ENCODE data around the gene CADM4.
"Not testable (repeated sequence)": the region's sequence is repeated elsewhere in the genome, so short reads cannot be mapped to it uniquely, and the experiment has no call there.

Gene CADM4

GRCh38 chr19:43639519-43640423, at the start of gene CADM4:
CADM4 (minus strand) TSS chr19:43639850; CDS start chr19:43639790, 60 bp downstream.
- no peak for DNase-seq

DNA sequence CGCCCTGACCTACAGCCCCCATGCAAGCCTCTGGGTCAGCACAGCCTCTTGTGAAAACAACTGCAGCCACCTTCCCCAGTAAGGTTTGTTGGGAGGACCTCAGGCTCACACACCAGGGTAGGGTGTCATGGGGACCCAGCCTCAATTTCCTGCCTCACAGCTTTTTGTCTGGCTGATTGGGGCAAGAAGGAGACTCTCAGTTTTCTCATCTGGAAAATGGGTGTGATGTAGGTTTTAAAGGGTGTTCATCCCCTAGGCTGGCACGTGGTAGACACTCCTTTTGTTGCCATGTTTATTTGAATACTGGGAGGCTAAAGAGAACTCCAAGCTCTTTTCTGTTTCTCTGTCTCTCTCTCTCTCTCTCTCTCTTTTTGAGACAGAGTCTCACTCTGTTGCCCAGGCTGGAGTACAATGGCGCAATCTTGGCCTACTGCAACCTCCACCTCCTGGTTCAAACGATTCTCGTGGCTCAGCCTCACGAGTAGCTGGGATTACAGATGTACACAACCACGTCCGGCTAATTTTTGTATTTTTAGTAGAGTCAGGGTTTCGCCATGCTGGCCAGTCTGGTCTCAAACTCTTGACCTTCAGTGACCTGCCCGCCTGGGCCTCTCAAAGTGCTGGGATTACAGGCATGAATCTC, 48.5 kb upstream of the CADM4 start:
- no peak for DNase-seq

GRCh38 chr19:43687660-43687997, 48.0 kb upstream of the CADM4 start:
- no peak for DNase-seq

DNA sequence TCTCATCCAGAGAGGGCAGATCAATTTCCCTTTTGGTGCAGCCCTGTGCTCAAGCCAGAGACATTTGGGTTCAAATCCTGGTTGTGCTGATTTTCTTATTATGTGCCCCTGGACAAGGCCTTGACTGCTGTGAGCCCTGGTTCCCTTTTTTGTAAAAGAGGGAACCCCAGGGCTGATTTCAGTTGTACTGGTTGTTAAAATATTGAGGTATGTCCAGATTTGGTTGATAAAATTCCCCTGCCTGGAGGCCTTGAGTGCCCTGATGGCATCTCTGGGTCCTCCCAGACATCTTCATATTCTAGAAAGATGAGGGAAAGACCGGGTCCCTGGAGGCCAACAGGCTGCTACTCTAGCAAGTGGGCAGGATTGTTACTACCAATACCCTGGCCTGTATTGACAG, 44.7 kb upstream of the CADM4 start:
- DNase-seq = no peak

- DNase-seq = no peak
Observed at GRCh38 chr19:43683905-43684304, 44.3 kb upstream of the CADM4 start.

DNA sequence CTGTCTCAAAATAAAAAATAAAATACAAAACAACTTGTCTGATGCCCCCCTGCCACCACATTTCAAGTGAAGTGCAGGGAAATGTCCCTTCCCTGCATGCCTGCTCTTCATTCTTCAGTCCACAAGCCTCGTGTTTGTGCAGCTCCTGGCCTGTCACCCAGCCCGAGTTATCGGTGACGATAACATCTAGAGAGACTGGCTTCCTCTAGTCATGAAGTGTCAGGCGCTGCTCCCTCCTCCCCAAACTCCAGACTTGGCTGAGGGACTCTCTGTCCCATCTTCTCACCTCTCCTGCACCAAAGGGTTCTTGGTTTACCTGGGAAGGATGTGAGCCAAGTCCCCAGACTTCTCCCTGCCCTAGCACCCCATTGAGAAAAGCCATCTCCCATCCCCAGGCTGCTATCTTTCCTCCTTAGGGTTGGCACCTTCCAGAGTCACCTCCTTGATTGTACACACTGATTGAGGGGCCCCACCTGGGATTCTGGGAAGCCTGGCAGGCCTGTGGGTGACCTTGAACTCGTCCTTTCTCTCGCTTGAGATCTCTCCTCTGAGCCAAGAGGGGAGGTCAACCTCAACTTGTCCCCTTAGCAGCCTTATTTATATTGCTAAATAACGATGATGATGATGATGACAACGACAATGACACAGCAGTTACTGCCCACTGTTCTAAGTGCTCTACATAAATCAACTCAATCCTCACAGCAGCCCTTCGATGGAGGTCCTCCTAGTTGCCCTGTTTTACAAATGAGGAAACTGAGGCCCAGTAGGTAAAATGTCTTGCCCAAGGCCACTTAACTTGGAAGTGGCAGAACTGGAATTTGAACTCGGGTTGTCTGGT, 43.4 kb upstream of the CADM4 start:
- no peak for DNase-seq

GRCh38 chr19:43682269-43682668, 42.6 kb upstream of the CADM4 start:
- not testable (repeated sequence) for DNase-seq

DNA sequence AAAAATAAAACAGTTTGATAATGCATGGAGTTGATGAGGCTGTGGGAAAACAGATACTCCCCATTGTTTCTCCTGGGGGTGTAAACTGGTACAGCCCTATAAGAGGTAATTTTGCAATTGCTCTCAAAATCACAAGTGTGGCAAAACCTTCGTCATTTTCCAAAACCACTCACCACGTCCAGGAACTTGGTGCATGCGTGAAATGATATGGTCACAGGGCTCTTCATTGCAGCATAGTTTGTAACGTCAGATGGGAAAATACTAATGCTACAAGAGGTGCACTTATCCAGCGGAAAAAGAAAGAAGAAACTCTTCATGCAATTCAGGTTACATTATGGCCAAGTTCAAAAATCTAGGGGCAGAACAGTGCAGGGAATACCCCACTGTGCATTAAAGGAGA, 42.2 kb upstream of the CADM4 start:
- DNase-seq = no peak

DNA sequence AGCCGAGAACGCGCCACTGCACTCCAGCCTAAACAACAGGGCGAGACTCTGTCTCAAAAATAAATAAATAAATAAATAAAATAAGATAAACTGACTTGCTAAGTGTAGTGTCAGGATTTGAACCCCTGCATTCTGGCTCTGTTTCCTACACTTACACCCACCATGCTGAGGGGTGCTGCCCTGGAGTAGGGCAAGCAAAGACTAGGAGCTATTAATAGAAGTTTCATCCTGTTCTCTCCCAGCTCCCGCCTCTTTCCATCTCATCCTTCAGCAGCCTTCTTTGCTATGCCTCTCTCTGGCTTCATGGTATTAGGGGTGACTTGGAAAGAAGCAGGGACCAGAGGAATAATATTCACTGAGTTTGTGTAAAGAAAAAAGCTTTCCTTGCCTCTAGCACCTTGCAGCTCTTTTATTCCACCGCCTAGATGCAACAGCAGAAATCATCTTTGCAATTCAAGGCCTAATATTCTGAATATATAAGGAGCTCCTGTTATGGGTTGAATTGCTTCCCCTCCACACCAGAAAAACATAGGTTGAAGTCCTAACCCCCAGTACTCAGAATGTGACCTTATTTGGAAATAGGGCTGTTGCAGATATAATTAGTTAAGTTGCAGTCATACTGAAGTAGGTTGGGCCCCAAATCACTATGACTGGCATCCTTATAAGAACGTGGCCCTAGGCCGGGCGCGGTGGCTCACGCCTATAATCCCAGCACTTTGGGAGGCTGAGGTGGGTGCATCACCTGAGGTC, 39.0 kb upstream of the CADM4 start:
- no peak for DNase-seq

DNA sequence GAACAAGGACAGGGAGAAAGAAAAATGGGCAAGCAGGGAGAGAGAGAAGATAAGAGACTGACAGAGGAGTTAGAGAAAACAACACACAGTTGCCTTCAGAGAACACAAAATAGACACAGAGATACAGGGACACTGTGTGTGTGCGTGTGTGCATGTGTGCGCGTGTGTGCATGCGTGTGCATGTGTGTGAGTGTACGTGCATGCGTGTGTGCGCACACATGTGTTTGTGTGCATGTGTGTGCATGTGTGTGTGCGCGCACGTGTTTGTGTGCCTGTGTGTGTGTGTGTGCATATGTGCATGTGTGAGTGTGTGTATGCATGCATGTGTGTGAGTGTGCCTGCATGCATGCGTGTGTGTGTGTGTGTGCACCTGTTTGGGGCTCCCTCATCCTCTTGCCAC, 36.3 kb upstream of the CADM4 start:
- no peak for DNase-seq

GRCh38 chr19:43675269-43675879, 35.7 kb upstream of the CADM4 start:
- DNase-seq = peak; percentile 81

DNA sequence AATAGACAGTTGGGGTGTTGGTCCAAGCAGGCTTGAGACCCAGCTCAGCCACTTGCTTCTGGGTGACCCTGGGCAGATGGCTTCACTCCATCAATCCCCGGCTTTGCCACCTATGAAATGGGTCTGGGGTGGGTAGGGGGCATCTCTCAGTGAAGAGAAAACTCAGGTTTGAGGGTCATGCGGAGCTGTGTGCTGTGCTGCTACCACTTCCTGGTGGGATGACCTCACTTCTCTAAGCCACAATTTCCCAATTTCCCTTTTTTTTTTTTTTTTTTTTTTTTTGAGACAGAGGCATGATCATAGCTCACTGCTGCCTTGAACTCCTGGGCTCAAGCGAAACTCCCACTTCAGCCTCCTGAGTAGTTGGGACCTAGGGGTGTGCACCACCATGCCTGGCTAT, 34.9 kb upstream of the CADM4 start:
- no peak for DNase-seq

GRCh38 chr19:43674183-43674582, 34.5 kb upstream of the CADM4 start:
- no peak for DNase-seq

GRCh38 chr19:43673637-43674036, 34.0 kb upstream of the CADM4 start:
- no peak for DNase-seq

GRCh38 chr19:43672061-43672679, 32.5 kb upstream of the CADM4 start:
- no peak for DNase-seq

DNA sequence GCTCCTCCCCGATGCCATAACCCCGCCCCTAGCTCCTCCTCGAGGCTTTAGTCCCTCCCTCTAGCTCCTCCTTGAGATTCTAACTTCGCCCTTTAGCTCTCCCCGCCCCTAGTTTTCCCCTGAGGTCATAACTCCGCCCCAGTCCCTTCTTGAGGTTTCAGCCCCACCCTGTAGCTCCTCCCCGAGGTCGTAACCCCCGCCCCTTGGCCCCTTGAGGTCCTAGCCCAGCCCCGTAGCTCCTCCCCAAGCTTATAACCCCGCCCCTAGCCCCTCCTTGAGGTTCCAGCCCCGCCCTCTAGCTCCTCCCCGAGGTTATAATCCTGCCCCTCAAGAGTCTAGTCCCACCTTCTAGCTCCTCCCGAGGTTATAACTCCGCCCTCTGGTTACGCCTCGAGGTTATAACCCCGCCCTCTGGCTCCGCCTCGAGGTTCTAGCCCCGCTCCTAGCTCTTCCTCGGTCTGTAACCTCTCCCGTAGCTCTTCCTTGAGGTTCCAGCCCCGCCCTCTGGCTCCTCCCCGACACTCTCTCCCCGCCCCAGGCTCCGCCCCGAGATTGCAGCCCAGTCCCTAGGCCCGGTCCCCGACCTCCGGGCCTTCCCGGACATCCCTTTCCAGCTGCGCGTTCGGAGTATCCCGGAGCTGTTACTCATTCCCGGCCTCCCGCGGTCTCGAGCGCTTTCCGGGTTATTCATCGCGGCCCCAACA, 28.9 kb upstream of the CADM4 start:
- peak; percentile 99 for DNase-seq

DNA sequence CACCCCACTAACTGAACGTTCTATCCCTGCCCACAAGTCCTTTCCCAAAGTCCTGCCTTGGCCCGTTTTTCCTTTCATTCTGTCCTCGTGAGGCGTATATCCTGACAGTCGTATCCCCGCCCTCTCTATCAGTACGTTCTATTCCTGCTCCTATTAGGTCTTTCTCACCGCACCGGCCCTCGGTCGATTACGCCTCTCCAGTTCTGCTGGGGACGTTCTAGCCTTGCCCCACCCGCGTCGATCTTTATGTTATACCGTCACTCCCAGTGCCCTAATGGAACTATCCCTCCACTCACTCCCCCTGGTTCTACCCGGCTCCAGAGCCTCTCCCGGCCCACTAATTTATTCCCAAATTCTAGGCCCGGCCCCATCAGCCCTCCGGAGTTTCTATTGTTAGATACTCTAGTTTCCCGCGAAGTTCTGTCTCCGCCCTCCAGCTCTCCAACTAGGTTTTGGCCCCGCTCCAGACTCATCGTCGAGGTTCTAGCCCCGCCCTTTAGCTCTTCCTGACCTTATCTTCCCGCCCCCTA, 28.3 kb upstream of the CADM4 start:
- DNase-seq = no peak

GRCh38 chr19:43667126-43667875, 27.7 kb upstream of the CADM4 start:
- no peak for DNase-seq

DNA sequence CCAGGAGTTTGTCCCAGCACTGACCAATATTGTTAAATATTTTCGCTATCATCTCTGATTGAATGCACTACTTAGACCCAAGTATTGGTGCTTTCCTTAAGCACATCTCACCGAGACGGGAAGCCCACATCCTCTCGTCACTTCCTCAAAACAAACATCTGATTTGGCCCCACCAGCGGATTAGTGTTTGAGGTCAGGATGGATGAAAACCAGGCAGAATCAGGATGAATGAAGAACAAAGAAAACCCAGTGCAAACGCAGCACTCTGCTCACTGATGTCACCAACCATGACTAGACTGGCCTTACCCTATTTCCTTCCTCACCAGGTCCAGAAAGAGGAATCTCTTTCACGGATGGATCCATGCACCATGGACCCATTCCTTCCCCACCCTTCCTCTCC, 24.4 kb upstream of the CADM4 start:
- DNase-seq = no peak

GRCh38 chr19:43662487-43662886, 22.8 kb upstream of the CADM4 start:
- DNase-seq = no peak

Data from kidney glomerular epithelial cell (primary cell).